Nephron (organoid): ENCODE measurements around the gene CHST2.
"Not testable (repeated sequence)": the region's sequence is repeated elsewhere in the genome, so short reads cannot be mapped to it uniquely, and the experiment has no call there.

ENCODE experiments used
- H3K27ac Mint-ChIP-seq, 3 experiments: 2 replicates each; pipeline ENCODE4 v1.8.0; 2020; ENCODE audit warnings: mixed read lengths in 3 of 3, mild to moderate bottlenecking in 2 of 3, moderate library complexity in 1 of 3
- H3K27me3 Mint-ChIP-seq: 2 replicates; pipeline ENCODE4 v1.8.0; 2021; ENCODE audit warnings: low read depth, mild to moderate bottlenecking, moderate library complexity, mixed read lengths
- H3K36me3 Mint-ChIP-seq: 2 replicates; pipeline ENCODE4 v1.8.0; 2020; ENCODE audit warnings: low read depth, mixed read lengths
- H3K4me1 Mint-ChIP-seq: 2 replicates; pipeline ENCODE4 v1.8.0; 2020; ENCODE audit warnings: mixed read lengths
- H3K4me3 Mint-ChIP-seq, 3 experiments: 2 replicates each; pipeline ENCODE4 v1.8.0; 2020; ENCODE audit warnings: mild to moderate bottlenecking in 3 of 3, mixed read lengths in 3 of 3, moderate library complexity in 2 of 3
- H3K9me3 Mint-ChIP-seq: 2 replicates; pipeline ENCODE4 v1.8.0; 2020; ENCODE audit warnings: mixed read lengths
- TF ChIP-seq, protein P1 (sequence below), 3 experiments: fragments of 200-600 bp; sonication (generic); IDR thresholded peaks; one replicate each; pipeline ENCODE4 v1.5.0; 2021; ENCODE audit warnings: antibody characterized with exemption in 3 of 3; ENCODE audit not compliant: unreplicated experiment in 3 of 3

Gene CHST2

DNA sequence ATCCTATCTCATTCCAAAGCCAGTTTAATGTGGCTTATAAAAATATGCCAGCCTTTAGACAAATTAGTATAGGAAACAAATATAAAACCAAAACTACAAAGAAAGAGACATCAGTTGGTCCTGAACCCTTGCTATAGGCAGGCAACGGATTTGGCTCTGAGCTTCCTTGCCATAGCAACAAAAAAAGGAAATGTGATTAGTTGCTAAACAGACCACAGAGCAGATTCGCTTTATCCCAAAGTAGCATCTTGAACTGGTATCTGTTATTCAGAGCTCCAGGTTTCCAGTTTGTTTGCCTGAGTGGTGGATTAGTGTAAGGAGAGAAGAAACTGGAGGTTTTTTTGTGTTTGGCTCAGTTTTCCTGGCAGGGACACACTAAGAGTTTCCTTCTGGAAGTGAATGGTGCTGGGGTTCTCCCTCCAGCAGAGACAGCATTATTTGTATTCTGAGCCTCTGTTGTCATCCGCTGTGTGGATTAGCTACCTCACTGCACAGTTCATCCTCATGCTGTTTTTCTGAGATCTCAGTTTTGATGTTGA, 44.1 kb downstream of the CHST2 start:
- Mint-ChIP-seq H3K4me1 (peaks cover 34% of the 10 kb centered on the region), H3K4me3 (no peak overlapping the region), H3K27me3 (no peaks in the 10 kb centered on the region), H3K27ac (peak overlapping the region in 2 of 3 experiments; percentile 51 to 86), H3K9me3 (no peaks in the 10 kb centered on the region), H3K36me3 (no peaks in the 10 kb centered on the region)
- TF ChIP-seq, protein P1, sequence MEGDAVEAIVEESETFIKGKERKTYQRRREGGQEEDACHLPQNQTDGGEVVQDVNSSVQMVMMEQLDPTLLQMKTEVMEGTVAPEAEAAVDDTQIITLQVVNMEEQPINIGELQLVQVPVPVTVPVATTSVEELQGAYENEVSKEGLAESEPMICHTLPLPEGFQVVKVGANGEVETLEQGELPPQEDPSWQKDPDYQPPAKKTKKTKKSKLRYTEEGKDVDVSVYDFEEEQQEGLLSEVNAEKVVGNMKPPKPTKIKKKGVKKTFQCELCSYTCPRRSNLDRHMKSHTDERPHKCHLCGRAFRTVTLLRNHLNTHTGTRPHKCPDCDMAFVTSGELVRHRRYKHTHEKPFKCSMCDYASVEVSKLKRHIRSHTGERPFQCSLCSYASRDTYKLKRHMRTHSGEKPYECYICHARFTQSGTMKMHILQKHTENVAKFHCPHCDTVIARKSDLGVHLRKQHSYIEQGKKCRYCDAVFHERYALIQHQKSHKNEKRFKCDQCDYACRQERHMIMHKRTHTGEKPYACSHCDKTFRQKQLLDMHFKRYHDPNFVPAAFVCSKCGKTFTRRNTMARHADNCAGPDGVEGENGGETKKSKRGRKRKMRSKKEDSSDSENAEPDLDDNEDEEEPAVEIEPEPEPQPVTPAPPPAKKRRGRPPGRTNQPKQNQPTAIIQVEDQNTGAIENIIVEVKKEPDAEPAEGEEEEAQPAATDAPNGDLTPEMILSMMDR (IDR thresholded peaks at IDR 0.05; ENCODE audit: unreplicated experiment in 3 of 3): no peak

DNA sequence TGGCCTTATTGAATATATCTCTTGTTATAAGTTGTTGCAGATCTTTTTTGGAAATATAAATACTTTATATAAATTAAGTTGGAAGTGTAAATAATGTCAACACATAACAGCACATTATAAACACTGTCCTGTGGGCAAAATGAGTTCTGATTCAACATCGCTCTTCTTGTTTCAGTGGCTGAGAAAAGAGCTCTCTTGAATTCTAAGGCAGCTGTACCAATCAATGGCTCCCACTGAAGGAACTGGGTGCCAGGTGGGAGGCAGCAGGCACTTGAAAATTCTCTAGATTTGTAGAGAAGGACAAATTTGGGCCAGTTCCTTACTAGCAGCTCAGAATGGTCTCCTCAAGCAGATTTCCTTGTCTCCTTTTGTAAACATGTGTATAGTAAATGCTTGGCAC, 45.6 kb downstream of the CHST2 start:
- Mint-ChIP-seq H3K27ac (peak overlapping the region in 2 of 3 experiments; percentile 51 to 86), H3K9me3 (no peaks in the 10 kb centered on the region), H3K36me3 (no peaks in the 10 kb centered on the region), H3K27me3 (no peaks in the 10 kb centered on the region), H3K4me1 (peaks cover 40% of the 10 kb centered on the region), H3K4me3 (no peak overlapping the region)
- TF ChIP-seq, protein P1 (IDR thresholded peaks at IDR 0.05; ENCODE audit: unreplicated experiment in 3 of 3): no peak

DNA sequence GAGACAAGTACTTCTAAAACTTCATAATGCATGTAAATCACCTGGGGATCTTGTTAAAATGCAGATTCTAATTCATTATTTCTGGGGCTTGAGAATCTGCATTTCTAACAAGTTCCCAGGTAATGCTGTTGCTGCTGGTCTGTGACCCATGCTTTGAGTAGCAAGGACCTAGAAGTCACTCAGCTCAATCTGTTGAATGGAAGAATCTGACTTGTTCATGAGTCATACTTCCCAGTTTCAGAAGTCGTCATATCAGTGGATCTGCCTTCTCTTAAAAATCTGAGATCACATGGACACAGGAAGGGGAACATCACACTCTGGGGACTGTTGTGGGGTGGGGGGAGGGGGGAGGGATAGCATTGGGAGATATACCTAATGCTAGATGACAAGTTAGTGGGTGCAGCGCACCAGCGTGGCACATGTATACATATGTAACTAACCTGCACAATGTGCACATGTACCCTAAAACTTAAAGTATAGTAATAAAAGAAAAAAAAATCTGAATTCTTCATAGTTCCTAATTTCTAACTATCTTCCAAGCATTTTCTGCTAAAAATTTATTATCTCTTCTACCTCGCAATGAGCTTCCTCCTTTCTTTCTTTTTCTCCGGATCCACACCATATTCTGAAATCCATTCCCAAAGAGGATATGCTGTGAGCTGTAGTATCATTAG, 46.2 kb downstream of the CHST2 start:
- H3K9me3 Mint-ChIP-seq, H3K36me3 Mint-ChIP-seq, H3K27me3 Mint-ChIP-seq, H3K4me3 Mint-ChIP-seq: not testable (repeated sequence)
- Mint-ChIP-seq H3K27ac (peak overlapping the region in 1 of 3 experiments; percentile 86), H3K4me1 (peaks cover 40% of the 10 kb centered on the region)

DNA sequence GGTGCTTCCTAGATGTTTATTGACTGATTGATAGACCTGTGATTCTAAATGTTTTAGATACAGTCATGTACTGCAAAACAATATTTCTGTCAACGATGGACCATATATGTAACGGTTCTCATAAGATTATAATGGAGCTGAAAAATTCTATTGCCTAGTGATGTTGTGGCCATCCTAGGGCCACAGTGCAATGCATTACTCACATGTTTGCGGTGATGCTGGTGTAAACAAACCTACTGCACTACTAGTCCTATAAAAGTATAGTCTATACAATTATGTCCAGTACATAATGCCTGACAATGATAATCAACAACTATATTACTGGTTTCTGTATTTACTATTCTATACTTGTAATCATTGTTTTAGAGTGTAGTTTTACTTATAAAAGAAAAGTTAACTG, 46.8 kb downstream of the CHST2 start:
- Mint-ChIP-seq H3K36me3 (no peaks in the 10 kb centered on the region), H3K27ac (peak overlapping the region in 1 of 3 experiments; percentile 41), H3K4me1 (peaks cover 45% of the 10 kb centered on the region), H3K27me3 (no peaks in the 10 kb centered on the region), H3K4me3 (no peak overlapping the region), H3K9me3 (no peaks in the 10 kb centered on the region)
- TF ChIP-seq, protein P1 (IDR thresholded peaks at IDR 0.05; ENCODE audit: unreplicated experiment in 3 of 3): no peak

DNA sequence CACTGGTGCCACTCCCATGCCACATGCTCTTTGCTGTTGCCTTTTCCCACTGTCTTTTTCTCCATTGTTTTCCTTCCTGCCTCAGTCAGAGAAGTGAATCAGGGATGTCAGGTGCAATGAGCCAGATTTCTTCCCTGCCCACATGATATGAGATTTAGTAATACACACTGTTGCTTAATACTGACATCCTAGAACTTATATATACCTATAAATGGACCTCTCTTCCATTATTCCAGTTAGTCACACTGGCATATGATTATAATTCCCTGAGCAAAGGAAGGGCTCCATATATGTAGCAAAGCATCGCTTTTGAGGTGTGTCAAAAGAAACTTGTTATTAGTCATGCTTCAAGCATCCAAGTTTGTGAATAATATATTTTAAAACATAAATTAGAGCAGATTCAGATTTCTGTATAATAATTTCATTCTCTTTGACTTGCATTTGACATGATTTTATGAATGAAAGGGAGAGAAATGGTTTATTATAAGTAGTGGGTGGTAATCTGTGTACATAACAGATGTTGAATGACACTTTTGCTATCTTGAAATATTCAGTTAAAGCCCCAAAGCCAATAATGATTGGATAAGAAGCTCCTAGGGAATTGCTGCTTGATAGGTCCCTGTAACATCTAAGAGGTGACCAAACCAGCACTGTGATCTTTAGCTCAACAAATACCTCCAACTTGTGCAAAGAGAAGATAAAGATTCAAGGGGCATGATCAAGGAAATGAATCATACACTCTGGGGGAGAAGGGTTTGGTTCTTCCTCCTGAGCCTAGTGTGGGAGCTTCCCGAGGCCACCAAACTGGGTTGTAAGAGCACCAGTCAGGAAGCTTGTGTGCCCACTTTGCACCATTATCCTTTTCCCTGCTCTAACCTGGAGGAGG, 48.6 kb downstream of the CHST2 start:
- Mint-ChIP-seq H3K27me3 (no peaks in the 10 kb centered on the region), H3K36me3 (peaks cover 4% of the 10 kb centered on the region), H3K27ac (peak overlapping the region; percentile 78 to 88 (median 80)), H3K4me1 (peaks cover 63% of the 10 kb centered on the region), H3K4me3 (no peak overlapping the region), H3K9me3 (peaks cover 7% of the 10 kb centered on the region)
- TF ChIP-seq, protein P1 (IDR thresholded peaks at IDR 0.05; ENCODE audit: unreplicated experiment in 3 of 3): no peak

DNA sequence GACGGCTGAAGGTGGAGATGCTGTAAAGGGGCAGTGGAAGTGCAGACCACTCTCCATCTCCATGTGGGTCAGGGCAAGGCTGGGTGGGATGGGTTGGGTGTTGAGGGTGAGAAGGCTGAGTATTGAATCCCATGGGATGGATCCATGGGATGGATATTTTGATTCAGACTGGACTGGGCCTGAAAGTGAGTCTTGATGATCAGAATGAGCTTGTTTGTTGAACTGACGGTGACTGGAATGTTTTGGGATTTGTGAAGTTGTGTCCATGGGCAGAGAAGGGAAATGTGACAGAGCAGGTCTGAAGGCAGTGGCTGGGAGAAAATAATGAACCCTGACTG, 49.3 kb downstream of the CHST2 start:
- peaks cover 6% of the 10 kb centered on the region for H3K36me3 Mint-ChIP-seq
- H3K4me1 Mint-ChIP-seq: peaks cover 59% of the 10 kb centered on the region
- no peaks in the 10 kb centered on the region for H3K27me3 Mint-ChIP-seq
- TF ChIP-seq, protein P1 (IDR thresholded peaks at IDR 0.05; ENCODE audit: unreplicated experiment in 3 of 3): no peak
- peaks cover 10% of the 10 kb centered on the region for H3K9me3 Mint-ChIP-seq
- no peak overlapping the region for H3K4me3 Mint-ChIP-seq
- H3K27ac Mint-ChIP-seq: peak overlapping the region; percentile 78 to 88 (median 80)
